Natural killer cell (primary cell): Measurements from ENCODE around the gene ZFAND5. TPM values are rescaled to one million over a fixed set of nuclear protein-coding genes. Genes with fewer than 3 reads are reported as not detected.

Experiments
- ATAC-seq, 3 donors: fragments of 150-1000 bp in 2 of 3; fragments of 200-7000 bp in 1 of 3; cut with Tn5 transposase; 1 replicate in 1 of 3; 2 replicates in 2 of 3; pipeline ENCODE4 v1.10.0; 2021; ENCODE audit warnings: mild to moderate bottlenecking in 2 of 3, moderate library complexity in 2 of 3
- DNase-seq, 2 donors: peaks; one replicate each; pipeline versions ENCODE4 v3.0.0 to v3.0.0-alpha.2; 2013 to 2021; ENCODE audit warnings: mixed read lengths in 1 of 2
- H3K27ac ChIP-seq: one replicate; pipeline ENCODE4 v1.5.1; 2013; ENCODE audit warnings: mild to moderate bottlenecking, low read length
- H3K27me3 ChIP-seq: one replicate; pipeline ENCODE4 v1.6.1; 2013; ENCODE audit warnings: low read length; ENCODE audit not compliant: control insufficient read depth, insufficient read depth
- H3K36me3 ChIP-seq: one replicate; pipeline ENCODE4 v1.6.1; 2013; ENCODE audit warnings: low read length; ENCODE audit not compliant: control insufficient read depth, insufficient read depth
- H3K4me1 ChIP-seq: one replicate; pipeline ENCODE4 v1.6.1; 2013; ENCODE audit warnings: low read length; ENCODE audit not compliant: control insufficient read depth, insufficient read depth
- H3K4me3 ChIP-seq: one replicate; pipeline ENCODE4 v1.5.1; 2013; ENCODE audit warnings: low read length
- H3K9me3 ChIP-seq: one replicate; pipeline ENCODE4 v1.6.1; 2013; ENCODE audit warnings: low read length; ENCODE audit not compliant: control insufficient read depth, insufficient read depth
- H3K27ac Mint-ChIP-seq, 2 donors: one replicate each; pipeline ENCODE4 v1.8.0; 2022; ENCODE audit warnings: mild to moderate bottlenecking in 2 of 2, mixed read lengths in 2 of 2, moderate library complexity in 1 of 2
- H3K27me3 Mint-ChIP-seq, 2 donors: one replicate each; pipeline ENCODE4 v1.8.0; 2022; ENCODE audit warnings: low read depth in 2 of 2, mixed read lengths in 2 of 2
- H3K36me3 Mint-ChIP-seq: one replicate; pipeline ENCODE4 v1.8.0; 2022; ENCODE audit warnings: mixed read lengths
- H3K4me1 Mint-ChIP-seq, 2 donors: one replicate each; pipeline ENCODE4 v1.8.0; 2022; ENCODE audit warnings: mixed read lengths in 2 of 2
- H3K4me3 Mint-ChIP-seq: one replicate; pipeline ENCODE4 v1.8.0; 2022; ENCODE audit warnings: mild to moderate bottlenecking, moderate library complexity, mixed read lengths
- H3K9me3 Mint-ChIP-seq, 2 donors: one replicate each; pipeline ENCODE4 v1.8.0; 2022; ENCODE audit warnings: mixed read lengths in 2 of 2
- WGBS: methylation state at CpG from one replicate; pipeline ENCODE4 v1.1.7; 2013; ENCODE audit warnings: missing lambda C conversion rate; ENCODE audit not compliant: insufficient coverage; 5-methylcytosine and 5-hydroxymethylcytosine counted together
- intact Hi-C: fragments of 100-400 bp; cut with micrococcal nuclease; formaldehyde crosslinking; loops from one replicate; pipeline ENCODE4 v1.14.2; 2022
- total RNA-seq, 4 donors: library from RNA; stranded (reverse); fragments of 120-200 nt in 1 of 4; gene quantifications; one replicate each; pipeline versions ENCODE4 v1.2.3 to v1.2.4, GENCODE V29; 2013 to 2022
- TF ChIP-seq, protein P1 (sequence below): fragments of 200-600 bp; IDR thresholded peaks from one replicate; pipeline ENCODE4 v1.8.0; 2022; ENCODE audit warnings: antibody characterized with exemption

ZFAND5 gene
- total RNA-seq, 3 donors from 2014 or later (not counting 1 experiment from before 2014, with no cell fraction given) = 307 to 450 (median 318) TPM

- TF ChIP-seq, protein P1, sequence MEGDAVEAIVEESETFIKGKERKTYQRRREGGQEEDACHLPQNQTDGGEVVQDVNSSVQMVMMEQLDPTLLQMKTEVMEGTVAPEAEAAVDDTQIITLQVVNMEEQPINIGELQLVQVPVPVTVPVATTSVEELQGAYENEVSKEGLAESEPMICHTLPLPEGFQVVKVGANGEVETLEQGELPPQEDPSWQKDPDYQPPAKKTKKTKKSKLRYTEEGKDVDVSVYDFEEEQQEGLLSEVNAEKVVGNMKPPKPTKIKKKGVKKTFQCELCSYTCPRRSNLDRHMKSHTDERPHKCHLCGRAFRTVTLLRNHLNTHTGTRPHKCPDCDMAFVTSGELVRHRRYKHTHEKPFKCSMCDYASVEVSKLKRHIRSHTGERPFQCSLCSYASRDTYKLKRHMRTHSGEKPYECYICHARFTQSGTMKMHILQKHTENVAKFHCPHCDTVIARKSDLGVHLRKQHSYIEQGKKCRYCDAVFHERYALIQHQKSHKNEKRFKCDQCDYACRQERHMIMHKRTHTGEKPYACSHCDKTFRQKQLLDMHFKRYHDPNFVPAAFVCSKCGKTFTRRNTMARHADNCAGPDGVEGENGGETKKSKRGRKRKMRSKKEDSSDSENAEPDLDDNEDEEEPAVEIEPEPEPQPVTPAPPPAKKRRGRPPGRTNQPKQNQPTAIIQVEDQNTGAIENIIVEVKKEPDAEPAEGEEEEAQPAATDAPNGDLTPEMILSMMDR = no peak
- WGBS = 88% methylated on average over 4 of the region's 4 CpGs
- no peaks in the 10 kb centered on the region for H3K36me3 Mint-ChIP-seq
- no peak overlapping the region for H3K4me3 Mint-ChIP-seq
- Histone ChIP-seq H3K27me3 (no peaks in the 10 kb centered on the region), H3K36me3 (peaks cover 7% of the 10 kb centered on the region), H3K9me3 (no peaks in the 10 kb centered on the region), H3K27ac (no peak overlapping the region), H3K4me1 (no peaks in the 10 kb centered on the region), H3K4me3 (no peak overlapping the region)
- intact Hi-C loops = no loop called here
- H3K27me3 Mint-ChIP-seq = no peaks in the 10 kb centered on the region
- peak overlapping the region in 1 of 2 donors; percentile 17 for H3K27ac Mint-ChIP-seq
- no peak for ATAC-seq
- H3K4me1 Mint-ChIP-seq = peaks cover 0 to 5% of the 10 kb centered on the region in 2 donors
- no peaks in the 10 kb centered on the region for H3K9me3 Mint-ChIP-seq
- DNase-seq = no peak
These were observed 32.7 kb downstream of the ZFAND5 start for GRCh38 chr9:72332351-72332750.

GRCh38 chr9:72327631-72328030 lies 37.4 kb downstream of the ZFAND5 start:
- no peaks in the 10 kb centered on the region for H3K27me3 ChIP-seq
- H3K4me1 ChIP-seq = no peaks in the 10 kb centered on the region
- no peak overlapping the region for H3K27ac ChIP-seq
- 87% methylated on average over 10 of the region's 10 CpGs for WGBS
- Mint-ChIP-seq H3K4me1 (peaks cover 0 to 1% of the 10 kb centered on the region in 2 donors), H3K9me3 (no peaks in the 10 kb centered on the region), H3K4me3 (no peak overlapping the region), H3K36me3 (no peaks in the 10 kb centered on the region), H3K27ac (no peak overlapping the region), H3K27me3 (no peaks in the 10 kb centered on the region)
- no peak for DNase-seq
- intact Hi-C loops = no loop called here
- ATAC-seq = no peak
- TF ChIP-seq, protein P1 = no peak
- H3K36me3 ChIP-seq = peaks cover 2% of the 10 kb centered on the region
- H3K9me3 ChIP-seq = no peaks in the 10 kb centered on the region
- no peak overlapping the region for H3K4me3 ChIP-seq

DNA sequence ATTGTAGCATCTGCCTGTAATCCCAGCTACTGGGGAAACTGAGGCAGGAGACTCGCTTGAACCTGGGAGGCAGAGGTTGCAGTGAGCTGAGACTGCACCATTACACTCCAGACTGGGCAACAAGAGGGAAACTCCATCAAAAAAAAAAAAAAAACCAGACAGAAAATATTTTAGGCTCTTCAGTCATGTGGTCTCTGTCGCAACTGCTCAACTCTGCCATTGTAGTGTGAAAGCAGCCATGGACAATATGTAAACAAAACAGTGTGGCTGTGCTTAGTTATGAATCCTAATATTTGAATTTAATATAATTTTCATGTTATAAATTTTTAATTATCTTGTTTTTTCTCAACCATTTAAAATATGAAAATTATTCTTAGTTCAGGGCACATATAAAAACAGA lies 38.4 kb downstream of the ZFAND5 start:
- ATAC-seq (no peak), DNase-seq (no peak)
- H3K9me3 ChIP-seq = no peaks in the 10 kb centered on the region
- H3K27me3 Mint-ChIP-seq = no peaks in the 10 kb centered on the region
- no peak overlapping the region for H3K4me3 Mint-ChIP-seq
- no peaks in the 10 kb centered on the region for H3K27me3 ChIP-seq
- TF ChIP-seq, protein P1 = no peak
- 100% methylated on average over 2 of the region's 2 CpGs for WGBS
- no peaks in the 10 kb centered on the region for H3K4me1 ChIP-seq
- H3K36me3 Mint-ChIP-seq = no peaks in the 10 kb centered on the region
- no peak overlapping the region for H3K4me3 ChIP-seq
- intact Hi-C loops = no loop called here
- H3K36me3 ChIP-seq = peaks cover 2% of the 10 kb centered on the region
- no peak overlapping the region for H3K27ac ChIP-seq
- H3K9me3 Mint-ChIP-seq = no peaks in the 10 kb centered on the region
- peaks cover 7 to 10% of the 10 kb centered on the region in 2 donors for H3K4me1 Mint-ChIP-seq
- no peak overlapping the region for H3K27ac Mint-ChIP-seq

GRCh38 chr9:72324974-72325373 lies 40.0 kb downstream of the ZFAND5 start:
- no peaks in the 10 kb centered on the region for H3K27me3 Mint-ChIP-seq
- intact Hi-C loops = no loop called here
- no peak overlapping the region for H3K4me3 ChIP-seq
- no peak overlapping the region for H3K27ac ChIP-seq
- H3K9me3 ChIP-seq = no peaks in the 10 kb centered on the region
- WGBS = 90% methylated on average over 3 of the region's 3 CpGs
- H3K27me3 ChIP-seq = no peaks in the 10 kb centered on the region
- TF ChIP-seq, protein P1 = no peak
- peaks cover 2% of the 10 kb centered on the region for H3K36me3 ChIP-seq
- H3K4me1 Mint-ChIP-seq = peaks cover 7 to 10% of the 10 kb centered on the region in 2 donors
- ATAC-seq (no peak), DNase-seq (no peak)
- H3K36me3 Mint-ChIP-seq = no peaks in the 10 kb centered on the region
- H3K4me3 Mint-ChIP-seq = no peak overlapping the region
- H3K27ac Mint-ChIP-seq = no peak overlapping the region
- H3K9me3 Mint-ChIP-seq = no peaks in the 10 kb centered on the region
- H3K4me1 ChIP-seq = no peaks in the 10 kb centered on the region
